Urinary bladder (tissue), 2 donors: ENCODE data around the gene ZNF76. TPM values are rescaled to one million over a fixed set of nuclear protein-coding genes. Genes with fewer than 3 reads are reported as not detected.

Experiments used
- polyA plus RNA-seq: library from polyadenylated mRNA; stranded (reverse); fragments of 200-250 nt; gene quantifications from one replicate; pipeline ENCODE4 v1.2.3, GENCODE V29; 2013
- total RNA-seq: library from RNA; depleted of rRNA; stranded (reverse); fragments of >200 nt; gene quantifications from one replicate; pipeline ENCODE4 v1.2.3, GENCODE V29; 2014
- donor health status: healthy.

Gene ZNF76
- total and polyA plus RNA-seq, 2 donors: 14.5 to 27.8 TPM

Other genes starting within 250 kb of the ZNF76 start
- 0.37 TPM for gene TCP11, start 118.4 kb upstream of the ZNF76 start, total RNA-seq
- 0.15 TPM for gene TCP11, start 118.4 kb upstream of the ZNF76 start, polyA plus RNA-seq
- gene SCUBE3, start 45.8 kb upstream of the ZNF76 start, total RNA-seq: 3.9 TPM
- 8.4 TPM for gene SCUBE3, start 45.8 kb upstream of the ZNF76 start, polyA plus RNA-seq
- 7.2 TPM for gene DEF6, start 38.1 kb downstream of the ZNF76 start, total RNA-seq
- gene DEF6, start 38.1 kb downstream of the ZNF76 start, polyA plus RNA-seq: 7.8 TPM
- 5.8 TPM for gene PPARD, start 82.8 kb downstream of the ZNF76 start, total RNA-seq
- 30.1 TPM for gene PPARD, start 82.8 kb downstream of the ZNF76 start, polyA plus RNA-seq
- gene FANCE, start 192.6 kb downstream of the ZNF76 start, total RNA-seq: 7.0 TPM
- gene FANCE, start 192.6 kb downstream of the ZNF76 start, polyA plus RNA-seq: 5.0 TPM
- 2,015 TPM for gene RPL10A, start 208.7 kb downstream of the ZNF76 start, total RNA-seq
- 2,572 TPM for gene RPL10A, start 208.7 kb downstream of the ZNF76 start, polyA plus RNA-seq
- 14.0 TPM for gene TEAD3, start 237.3 kb downstream of the ZNF76 start, total RNA-seq
- 126 TPM for gene TEAD3, start 237.3 kb downstream of the ZNF76 start, polyA plus RNA-seq